Measurements from ENCODE around the gene ZSCAN21. TPM values are rescaled to one million over a fixed set of nuclear protein-coding genes. Genes with fewer than 3 reads are reported as not detected.

ZSCAN21 gene
- total RNA-seq, 1 experiment from 2014 or later = 24.3 TPM

GRCh38 chr7:100007887-100008286, 41.7 kb upstream of the ZSCAN21 start:
- Histone ChIP-seq H3K9me3 (ENCODE audit: control insufficient read depth, low read depth, low read length) (no peaks in the 10 kb centered on the region), H2AK5ac (ENCODE audit: insufficient read length, low read length) (no peak overlapping the region), H2BK12ac (ENCODE audit: insufficient read length, low read depth, low read length) (no peak overlapping the region), H3K4me1 (ENCODE audit: insufficient read depth, low read length) (no peaks in the 10 kb centered on the region), H4K91ac (ENCODE audit: insufficient read length, low read depth, low read length) (no peak overlapping the region), H2BK5ac (ENCODE audit: insufficient read length, low read length) (no peak overlapping the region), H3K23ac (ENCODE audit: insufficient read length, low read depth, low read length) (no peak overlapping the region), H4K8ac (replicated peaks; ENCODE audit: insufficient read length, low read depth, low read length) (no peak overlapping the region), H3K4me2 (ENCODE audit: insufficient read depth, insufficient read length, low read length) (no peak overlapping the region), H2AFZ (ENCODE audit: low read length) (no peak overlapping the region), H3K23me2 (ENCODE audit: insufficient read length, low read depth, low read length, poor library complexity, severe bottlenecking) (no peaks in the 10 kb centered on the region), H3K9ac (ENCODE audit: extremely low read depth, insufficient read length, low read length) (no peak overlapping the region), H4K5ac (ENCODE audit: insufficient read length, low read depth, low read length) (no peak overlapping the region), H3K56ac (ENCODE audit: insufficient read length, low read depth, low read length) (no peak overlapping the region), H3K14ac (ENCODE audit: insufficient read depth, low read length) (no peak overlapping the region), H2BK120ac (ENCODE audit: low read depth, low read length, poor library complexity, severe bottlenecking) (no peak overlapping the region), H3K79me2 (ENCODE audit: insufficient read depth, low read length) (no peaks in the 10 kb centered on the region), H3K27ac (ENCODE audit: insufficient read length, low read depth, low read length) (no peak overlapping the region), H3K4ac (ENCODE audit: low read depth, low read length) (no peak overlapping the region), H2BK20ac (ENCODE audit: low read depth, low read length, poor library complexity, severe bottlenecking) (no peak overlapping the region), H3K18ac (ENCODE audit: insufficient read length, low read depth, low read length) (no peak overlapping the region), H3T11ph (ENCODE audit: low read length) (no peak overlapping the region), H4K20me1 (ENCODE audit: control insufficient read depth, insufficient read depth, insufficient read length) (no peaks in the 10 kb centered on the region), H3K79me1 (ENCODE audit: insufficient read depth, low read depth, low read length, poor library complexity, severe bottlenecking) (no peaks in the 10 kb centered on the region), H3K27me3 (ENCODE audit: insufficient read depth, low read length) (no peaks in the 10 kb centered on the region), H2BK15ac (ENCODE audit: low read depth, low read length) (no peak overlapping the region)
- Mint-ChIP-seq H3K4me3 (peak overlapping the region in 1 of 2 experiments; percentile 45; a peak in 1 of 5 replicates), H3K27me3 (ENCODE audit: low read depth) (peaks cover 11% of the 10 kb centered on the region), H3K9me3 (no peaks in the 10 kb centered on the region), H3K4me1 (peaks cover 5 to 18% of the 10 kb centered on the region in 2 experiments), H3K27ac (no peak overlapping the region), H3K36me3 (ENCODE audit: insufficient read depth in 1 of 3, low read depth in 3 of 3) (no peaks in the 10 kb centered on the region)
- WGBS (ENCODE audit: extremely low coverage, insufficient read length, low lambda C conversion rate) = no CpG with 5 or more reads among the region's 3 CpGs
- no peak for TF ChIP-seq CTCF (conservative IDR thresholded peaks at IDR 0.05)
- DNase-seq = no peak
